Midbrain (tissue), 1 donor: ENCODE results near the gene IL18.
A peak's percentile ranks its signal among the peaks of the same experiment; 100 is the strongest.
"Not testable (repeated sequence)": the region's sequence is repeated elsewhere in the genome, so short reads cannot be mapped to it uniquely, and the experiment has no call there.

Experiments used
- DNase-seq: peaks from one replicate; lab custom pipeline; 2025; lab: John Stamatoyannopoulos, UW

IL18 gene

GRCh38 chr11:112121981-112122615 is 41.8 kb downstream of the IL18 start:
- no peak for DNase-seq

- no peak for DNase-seq
Measured at GRCh38 chr11:112118176-112118575, 45.7 kb downstream of the IL18 start.

GRCh38 chr11:112115386-112115785 is 48.5 kb downstream of the IL18 start:
- DNase-seq = no peak

GRCh38 chr11:112114460-112114859 is 49.4 kb downstream of the IL18 start:
- no peak for DNase-seq

- peak; percentile 73 for DNase-seq
Measured at GRCh38 chr11:112113539-112114457, 50.1 kb downstream of the IL18 start.

- DNase-seq = no peak
Measured at GRCh38 chr11:112106070-112106469, 57.8 kb downstream of the IL18 start.

GRCh38 chr11:112103446-112103845 is 60.4 kb downstream of the IL18 start:
- DNase-seq = no peak

GRCh38 chr11:112100462-112100861 is 63.4 kb downstream of the IL18 start:
- DNase-seq = no peak

GRCh38 chr11:112097734-112098528 is 66.0 kb downstream of the IL18 start:
- DNase-seq = no peak

GRCh38 chr11:112096194-112096593 is 67.7 kb downstream of the IL18 start:
- no peak for DNase-seq

GRCh38 chr11:112095302-112095701 is 68.6 kb downstream of the IL18 start:
- DNase-seq = not testable (repeated sequence)
